ENCODE measurements around the gene DPPA4.

DPPA4 gene

GRCh38 chr3:109338322-109338721 lies 976 bp upstream of the DPPA4 start:
- Histone ChIP-seq H3K9me3 (ENCODE audit: control insufficient read depth in 2 of 2, low read length in 2 of 2) (no peaks in the 10 kb centered on the region), H3K27me3 (ENCODE audit: control insufficient read depth in 1 of 2, insufficient read depth in 2 of 2, low read length in 2 of 2) (no peaks in the 10 kb centered on the region), H3K36me3 (ENCODE audit: control insufficient read depth in 2 of 2, insufficient read depth in 2 of 2, low read length in 2 of 2) (no peaks in the 10 kb centered on the region), H3K4me1 (ENCODE audit: control insufficient read depth, insufficient read depth, low read length) (no peaks in the 10 kb centered on the region), H3K27ac (ENCODE audit: low read length) (no peak overlapping the region), H3K4me3 (ENCODE audit: low read length in 2 of 2) (no peak overlapping the region), H3K9ac (ENCODE audit: low read length in 2 of 2) (no peak overlapping the region)

DNA sequence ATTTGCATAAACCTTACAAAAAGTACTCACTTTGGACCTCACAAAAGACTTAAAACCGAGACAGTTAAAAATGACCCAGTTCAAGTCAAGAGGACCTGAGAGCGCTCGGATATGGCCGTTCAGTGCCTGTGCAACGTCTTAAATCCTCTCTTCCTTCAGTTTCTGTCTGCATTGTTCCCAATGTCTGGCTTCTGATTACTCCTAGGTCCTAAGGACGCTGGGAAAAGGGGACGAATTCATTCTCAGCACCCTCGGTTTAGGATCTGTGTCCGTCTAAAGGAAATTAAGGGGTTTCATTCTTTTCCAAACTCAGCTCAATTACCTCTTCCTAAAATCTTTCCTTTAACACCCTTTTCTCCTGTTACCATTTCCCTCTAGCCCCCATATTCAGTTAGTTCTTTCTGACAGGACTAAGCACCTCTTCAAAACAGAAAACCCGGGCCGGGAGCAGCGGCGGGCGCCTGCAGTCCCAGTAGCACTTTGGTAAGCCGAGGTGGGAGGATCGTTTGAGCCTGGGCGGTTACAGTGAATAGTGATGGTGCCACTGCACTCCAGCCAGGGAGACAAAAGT lies 970 bp downstream of the DPPA4 start:
- Histone ChIP-seq H3K4me1 (ENCODE audit: control insufficient read depth, insufficient read depth, low read length) (no peaks in the 10 kb centered on the region), H3K4me3 (ENCODE audit: low read length in 2 of 2) (peak overlapping the region; percentile 68 to 69), H3K9me3 (ENCODE audit: control insufficient read depth in 2 of 2, low read length in 2 of 2) (no peaks in the 10 kb centered on the region), H3K36me3 (ENCODE audit: control insufficient read depth in 2 of 2, insufficient read depth in 2 of 2, low read length in 2 of 2) (no peaks in the 10 kb centered on the region), H3K27ac (ENCODE audit: low read length) (no peak overlapping the region), H3K27me3 (ENCODE audit: control insufficient read depth in 1 of 2, insufficient read depth in 2 of 2, low read length in 2 of 2) (no peaks in the 10 kb centered on the region), H3K9ac (ENCODE audit: low read length in 2 of 2) (peak overlapping the region; percentile 30 to 58)

- Histone ChIP-seq H3K4me3 (ENCODE audit: low read length in 2 of 2) (no peak overlapping the region), H3K27me3 (ENCODE audit: control insufficient read depth in 1 of 2, insufficient read depth in 2 of 2, low read length in 2 of 2) (no peaks in the 10 kb centered on the region), H3K27ac (ENCODE audit: low read length) (no peak overlapping the region), H3K36me3 (ENCODE audit: control insufficient read depth in 2 of 2, insufficient read depth in 2 of 2, low read length in 2 of 2) (no peaks in the 10 kb centered on the region), H3K9me3 (ENCODE audit: control insufficient read depth in 2 of 2, low read length in 2 of 2) (no peaks in the 10 kb centered on the region), H3K9ac (ENCODE audit: low read length in 2 of 2) (no peak overlapping the region), H3K4me1 (ENCODE audit: control insufficient read depth, insufficient read depth, low read length) (no peaks in the 10 kb centered on the region)
Observed at GRCh38 chr3:109334572-109334971, 2.8 kb downstream of the DPPA4 start.

GRCh38 chr3:109331692-109332091 lies 5.7 kb downstream of the DPPA4 start:
- Histone ChIP-seq H3K4me1 (ENCODE audit: control insufficient read depth, insufficient read depth, low read length) (no peaks in the 10 kb centered on the region), H3K9ac (ENCODE audit: low read length in 2 of 2) (no peak overlapping the region), H3K4me3 (ENCODE audit: low read length in 2 of 2) (no peak overlapping the region), H3K36me3 (ENCODE audit: control insufficient read depth in 2 of 2, insufficient read depth in 2 of 2, low read length in 2 of 2) (no peaks in the 10 kb centered on the region), H3K27me3 (ENCODE audit: control insufficient read depth in 1 of 2, insufficient read depth in 2 of 2, low read length in 2 of 2) (no peaks in the 10 kb centered on the region), H3K9me3 (ENCODE audit: control insufficient read depth in 2 of 2, low read length in 2 of 2) (no peaks in the 10 kb centered on the region), H3K27ac (ENCODE audit: low read length) (no peak overlapping the region)

- no peaks in the 10 kb centered on the region for H3K4me1 ChIP-seq (ENCODE audit: control insufficient read depth, insufficient read depth, low read length)
Observed at GRCh38 chr3:109330405-109330804, 6.9 kb downstream of the DPPA4 start.

GRCh38 chr3:109328202-109328601 lies 9.1 kb downstream of the DPPA4 start:
- Histone ChIP-seq H3K9ac (ENCODE audit: low read length in 2 of 2) (no peak overlapping the region), H3K4me3 (ENCODE audit: low read length in 2 of 2) (no peak overlapping the region), H3K9me3 (ENCODE audit: control insufficient read depth in 2 of 2, low read length in 2 of 2) (no peaks in the 10 kb centered on the region), H3K36me3 (ENCODE audit: control insufficient read depth in 2 of 2, insufficient read depth in 2 of 2, low read length in 2 of 2) (no peaks in the 10 kb centered on the region), H3K4me1 (ENCODE audit: control insufficient read depth, insufficient read depth, low read length) (no peaks in the 10 kb centered on the region), H3K27ac (ENCODE audit: low read length) (no peak overlapping the region), H3K27me3 (ENCODE audit: control insufficient read depth in 1 of 2, insufficient read depth in 2 of 2, low read length in 2 of 2) (no peaks in the 10 kb centered on the region)

More at GRCh38 chr3:109330405-109330804, 6.9 kb downstream of the DPPA4 start:
- H3K27ac ChIP-seq (ENCODE audit: low read length): no peak overlapping the region
- H3K36me3 ChIP-seq (ENCODE audit: control insufficient read depth in 2 of 2, insufficient read depth in 2 of 2, low read length in 2 of 2): no peaks in the 10 kb centered on the region
- H3K9ac ChIP-seq (ENCODE audit: low read length in 2 of 2): no peak overlapping the region
- no peak overlapping the region for H3K4me3 ChIP-seq (ENCODE audit: low read length in 2 of 2)
- no peaks in the 10 kb centered on the region for H3K27me3 ChIP-seq (ENCODE audit: control insufficient read depth in 1 of 2, insufficient read depth in 2 of 2, low read length in 2 of 2)
- no peaks in the 10 kb centered on the region for H3K9me3 ChIP-seq (ENCODE audit: control insufficient read depth in 2 of 2, low read length in 2 of 2)

DNA sequence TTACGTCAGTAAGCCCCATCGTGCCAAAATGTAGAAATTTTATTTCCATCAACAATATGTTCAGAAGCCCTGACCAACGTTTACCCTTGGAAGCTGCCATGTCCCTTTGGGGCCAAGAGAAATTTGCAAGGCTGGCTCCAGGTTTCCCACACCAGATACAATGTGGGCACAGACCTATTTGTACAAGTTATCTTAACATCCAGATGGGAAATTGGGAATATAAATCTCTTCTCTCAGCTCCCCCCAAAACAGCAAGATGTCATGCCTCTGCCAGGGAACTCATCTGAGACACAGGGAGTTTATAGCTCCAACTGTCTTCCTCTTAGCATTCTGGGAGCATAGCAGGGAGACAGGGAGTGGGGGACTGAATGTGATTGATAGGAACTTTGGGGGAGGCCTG lies 11.7 kb downstream of the DPPA4 start:
- H3K9me3 ChIP-seq (ENCODE audit: control insufficient read depth in 2 of 2, low read length in 2 of 2): no peaks in the 10 kb centered on the region
- no peak overlapping the region for H3K9ac ChIP-seq (ENCODE audit: low read length in 2 of 2)
- H3K27me3 ChIP-seq (ENCODE audit: control insufficient read depth in 1 of 2, insufficient read depth in 2 of 2, low read length in 2 of 2): no peaks in the 10 kb centered on the region
- no peaks in the 10 kb centered on the region for H3K4me1 ChIP-seq (ENCODE audit: control insufficient read depth, insufficient read depth, low read length)
- no peaks in the 10 kb centered on the region for H3K36me3 ChIP-seq (ENCODE audit: control insufficient read depth in 2 of 2, insufficient read depth in 2 of 2, low read length in 2 of 2)
- H3K27ac ChIP-seq (ENCODE audit: low read length): no peak overlapping the region
- no peak overlapping the region for H3K4me3 ChIP-seq (ENCODE audit: low read length in 2 of 2)

DNA sequence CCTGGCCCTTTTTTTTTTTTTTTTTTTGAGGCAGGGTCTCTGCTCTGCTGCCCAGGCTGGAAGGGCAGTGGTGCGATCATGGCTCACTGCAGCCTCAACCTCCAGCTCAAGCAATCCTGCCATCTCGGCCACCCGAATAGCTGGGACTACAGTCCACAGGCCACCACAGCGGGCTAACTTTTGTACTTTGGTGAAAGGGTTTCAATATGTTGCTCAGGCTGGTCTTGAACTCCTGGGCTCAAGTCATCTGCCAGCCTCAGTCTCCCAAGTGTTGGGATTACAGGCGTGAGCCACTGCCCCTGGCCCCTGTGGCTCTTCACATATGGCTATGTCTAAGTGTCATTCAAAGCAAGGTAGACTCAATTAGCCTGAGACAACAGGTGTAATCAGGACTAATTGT lies 12.2 kb downstream of the DPPA4 start:
- H3K4me1 ChIP-seq (ENCODE audit: control insufficient read depth, insufficient read depth, low read length): no peaks in the 10 kb centered on the region
- no peaks in the 10 kb centered on the region for H3K36me3 ChIP-seq (ENCODE audit: control insufficient read depth in 2 of 2, insufficient read depth in 2 of 2, low read length in 2 of 2)
- no peak overlapping the region for H3K27ac ChIP-seq (ENCODE audit: low read length)
- no peak overlapping the region for H3K9ac ChIP-seq (ENCODE audit: low read length in 2 of 2)
- H3K27me3 ChIP-seq (ENCODE audit: control insufficient read depth in 1 of 2, insufficient read depth in 2 of 2, low read length in 2 of 2): no peaks in the 10 kb centered on the region
- no peak overlapping the region for H3K4me3 ChIP-seq (ENCODE audit: low read length in 2 of 2)
- no peaks in the 10 kb centered on the region for H3K9me3 ChIP-seq (ENCODE audit: control insufficient read depth in 2 of 2, low read length in 2 of 2)

DNA sequence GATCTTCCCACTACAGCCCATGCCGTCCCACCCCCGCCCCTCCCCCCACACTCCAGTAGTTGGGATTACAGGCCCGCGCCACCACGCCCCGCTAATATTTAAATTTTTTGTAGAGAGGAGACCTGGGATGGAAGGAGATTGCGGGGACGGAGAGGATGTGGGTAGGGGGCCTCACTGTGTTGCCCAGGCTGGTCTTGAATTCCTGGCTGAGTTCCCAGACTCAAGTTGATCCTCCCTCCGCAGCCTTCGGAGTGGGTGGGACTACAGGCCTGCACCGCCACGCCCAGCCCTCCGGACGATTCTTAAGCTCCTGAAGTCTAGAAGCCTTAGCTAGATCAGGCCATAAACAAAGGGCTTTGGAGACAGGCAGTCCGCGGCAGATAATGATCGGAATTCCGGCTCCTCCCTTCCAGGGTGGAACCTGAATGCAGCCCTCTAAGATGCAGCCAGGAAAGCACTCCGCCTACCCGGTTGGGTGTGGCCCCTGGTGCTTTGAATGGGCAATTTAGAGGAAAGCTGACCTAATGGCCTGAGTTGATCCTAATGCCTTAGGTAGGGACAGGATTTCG lies 21.1 kb downstream of the DPPA4 start, which contains the start of gene DPPA2:
Gene DPPA2 (minus strand): TSS at position 356 of the 569 bp plus-strand sequence. CDS start 1,975 bp downstream, outside the sequence.
- Histone ChIP-seq H3K27ac (ENCODE audit: low read length) (no peak within 1 kb of the TSS), H3K9me3 (ENCODE audit: control insufficient read depth in 2 of 2, low read length in 2 of 2) (no peaks in the 10 kb centered on the region), H3K4me1 (ENCODE audit: control insufficient read depth, insufficient read depth, low read length) (no peaks in the 10 kb centered on the region), H3K4me3 (ENCODE audit: low read length in 2 of 2) (no peak within 1 kb of the TSS), H3K9ac (ENCODE audit: low read length in 2 of 2) (no peak within 1 kb of the TSS), H3K27me3 (ENCODE audit: control insufficient read depth in 1 of 2, insufficient read depth in 2 of 2, low read length in 2 of 2) (no peaks in the 10 kb centered on the region), H3K36me3 (ENCODE audit: control insufficient read depth in 2 of 2, insufficient read depth in 2 of 2, low read length in 2 of 2) (no peaks in the 10 kb centered on the region)

- Histone ChIP-seq H3K27ac (ENCODE audit: low read length) (no peak overlapping the region), H3K4me1 (ENCODE audit: control insufficient read depth, insufficient read depth, low read length) (no peaks in the 10 kb centered on the region), H3K9ac (ENCODE audit: low read length in 2 of 2) (no peak overlapping the region), H3K9me3 (ENCODE audit: control insufficient read depth in 2 of 2, low read length in 2 of 2) (no peaks in the 10 kb centered on the region), H3K4me3 (ENCODE audit: low read length in 2 of 2) (no peak overlapping the region), H3K27me3 (ENCODE audit: control insufficient read depth in 1 of 2, insufficient read depth in 2 of 2, low read length in 2 of 2) (no peaks in the 10 kb centered on the region), H3K36me3 (ENCODE audit: control insufficient read depth in 2 of 2, insufficient read depth in 2 of 2, low read length in 2 of 2) (no peaks in the 10 kb centered on the region)
Observed at GRCh38 chr3:109313061-109313460, 24.3 kb downstream of the DPPA4 start.

DNA sequence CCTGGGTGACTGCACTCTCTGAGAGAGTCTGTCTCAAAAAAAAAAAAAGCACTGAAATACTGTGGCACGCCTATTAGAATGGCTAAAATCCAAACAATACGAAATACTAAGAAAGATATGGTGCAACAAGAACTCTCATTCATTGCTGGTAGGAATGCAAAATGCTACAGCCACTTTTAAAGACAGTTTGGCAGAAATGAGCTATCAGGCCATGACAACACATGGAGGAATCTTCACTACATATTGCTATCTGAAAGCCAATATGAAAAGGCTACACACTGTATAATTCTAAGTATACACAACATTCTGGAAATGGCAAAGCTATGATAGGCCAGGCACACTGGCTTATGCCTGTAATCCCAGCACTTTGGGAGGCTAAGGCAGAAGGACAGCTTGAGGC lies 39.9 kb downstream of the DPPA4 start:
- no peaks in the 10 kb centered on the region for H3K36me3 ChIP-seq (ENCODE audit: control insufficient read depth in 2 of 2, insufficient read depth in 2 of 2, low read length in 2 of 2)
- no peaks in the 10 kb centered on the region for H3K4me1 ChIP-seq (ENCODE audit: control insufficient read depth, insufficient read depth, low read length)
- no peaks in the 10 kb centered on the region for H3K9me3 ChIP-seq (ENCODE audit: control insufficient read depth in 2 of 2, low read length in 2 of 2)
- H3K27ac ChIP-seq (ENCODE audit: low read length): no peak overlapping the region
- no peaks in the 10 kb centered on the region for H3K27me3 ChIP-seq (ENCODE audit: control insufficient read depth in 1 of 2, insufficient read depth in 2 of 2, low read length in 2 of 2)
- H3K4me3 ChIP-seq (ENCODE audit: low read length in 2 of 2): no peak overlapping the region
- H3K9ac ChIP-seq (ENCODE audit: low read length in 2 of 2): no peak overlapping the region

All from stomach smooth muscle (tissue), 2 donors.